Keratinocyte (primary cell): ENCODE data around the gene SLC7A6. TPM values are rescaled to one million over a fixed set of nuclear protein-coding genes. Genes with fewer than 3 reads are reported as not detected.
A peak's percentile ranks its signal among the peaks of the same experiment; 100 is the strongest.

Experiments
- DNase-seq: peaks from one replicate; pipeline ENCODE4 v3.0.0-alpha.2; 2011; ENCODE audit warnings: low read depth, missing footprints, low spot score
- FAIRE-seq: peaks from 2 replicates; lab custom pipeline; 2011; peaks lifted over from hg19 to GRCh38; lab: Jason Lieb, UNC
- H2AFZ ChIP-seq: 2 replicates; pipeline ENCODE4 v1.6.0; 2012; ENCODE audit warnings: low read length, control low read depth, inconsistent platforms; ENCODE audit not compliant: control insufficient read depth
- H3K27ac ChIP-seq: 2 replicates; pipeline ENCODE4 v1.5.1; 2011; ENCODE audit warnings: low read length; ENCODE audit not compliant: control insufficient read depth, insufficient read depth
- H3K27me3 ChIP-seq: 3 replicates; pipeline ENCODE4 v1.6.0; 2011; ENCODE audit warnings: low read length; ENCODE audit not compliant: control insufficient read depth, insufficient read depth; ENCODE audit errors: extremely low read depth
- H3K36me3 ChIP-seq, 2 experiments: 2 replicates in 1 of 2; 3 replicates in 1 of 2; pipeline ENCODE4 v1.5.1; 2011; ENCODE audit warnings: low read length in 2 of 2, mild to moderate bottlenecking in 1 of 2; ENCODE audit not compliant: control insufficient read depth in 2 of 2, insufficient read depth in 2 of 2; ENCODE audit errors: extremely low read depth in 1 of 2
- H3K4me1 ChIP-seq: 3 replicates; pipeline ENCODE4 v1.5.1; 2011; ENCODE audit warnings: low read length; ENCODE audit not compliant: control insufficient read depth, insufficient read depth; ENCODE audit errors: extremely low read depth
- H3K4me2 ChIP-seq: 3 replicates; pipeline ENCODE4 v1.6.0; 2011; ENCODE audit warnings: low read depth, low read length; ENCODE audit not compliant: control insufficient read depth, insufficient read depth; ENCODE audit errors: extremely low read depth
- H3K4me3 ChIP-seq, 3 experiments: fragments of 200-600 bp in 1 of 3; sonication (generic) in 1 of 3; 2 replicates in 2 of 3; 3 replicates in 1 of 3; pipeline ENCODE4 v1.5.1; 2011 to 2016; ENCODE audit warnings: low read length in 3 of 3, mild to moderate bottlenecking in 3 of 3, control low read depth in 2 of 3, inconsistent platforms in 1 of 3, low read depth in 1 of 3, mixed read lengths in 1 of 3, mixed run types in 1 of 3, moderate library complexity in 1 of 3; ENCODE audit not compliant: control insufficient read depth in 2 of 3, insufficient read depth in 2 of 3; ENCODE audit errors: extremely low read depth in 1 of 3
- H3K79me2 ChIP-seq: 2 replicates; pipeline ENCODE4 v1.6.0; 2012; ENCODE audit warnings: low read length; ENCODE audit not compliant: control insufficient read depth, insufficient read depth
- H3K9ac ChIP-seq: 3 replicates; pipeline ENCODE4 v1.6.0; 2011; ENCODE audit warnings: low read length; ENCODE audit not compliant: control insufficient read depth, insufficient read depth; ENCODE audit errors: extremely low read depth
- H3K9me1 ChIP-seq: 3 replicates; pipeline ENCODE4 v1.6.0; 2011; ENCODE audit warnings: low read length; ENCODE audit not compliant: control insufficient read depth, insufficient read depth; ENCODE audit errors: extremely low read depth
- H3K9me3 ChIP-seq: 2 replicates; pipeline ENCODE4 v1.5.1; 2012; ENCODE audit warnings: low read depth, low read length; ENCODE audit not compliant: control insufficient read depth
- H4K20me1 ChIP-seq: 3 replicates; pipeline ENCODE4 v1.6.0; 2011; ENCODE audit warnings: low read length; ENCODE audit not compliant: control insufficient read depth, insufficient read depth; ENCODE audit errors: extremely low read depth
- EZH2 ChIP-seq: IDR thresholded peaks from one replicate; pipeline ENCODE4 v1.6.1; 2012; ENCODE audit warnings: inconsistent platforms, mild to moderate bottlenecking, low read length, moderate library complexity
- dilution Hi-C: fragments of 300-500 bp; cut with MboI; formaldehyde crosslinking; loops from one replicate; pipeline ENCODE4 v1.7.0; 2020; ENCODE audit warnings: low sequenced_read_pairs; ENCODE audit not compliant: extremely low pct_ligation_motif_present
- polyA plus RNA-seq, 5 experiments: library from polyadenylated mRNA; depleted of rRNA in 3 of 5; stranded (reverse) in 3 of 5; stranded (forward) in 1 of 5; unstranded in 1 of 5; fragments of >200 nt; gene quantifications; 1 replicate in 1 of 5; 2 replicates in 3 of 5; 3 replicates in 1 of 5; pipeline versions ENCODE4 v1.2.1 to v1.2.3, GENCODE V29; 2011 to 2012; ENCODE audit warnings: missing spikeins in 2 of 5, low read depth in 1 of 5, low replicate concordance in 1 of 5
- TF ChIP-seq, protein P1 (sequence below), 3 experiments: IDR thresholded peaks in 1 of 3; conservative IDR thresholded peaks in 1 of 3; optimal IDR thresholded peaks in 1 of 3; 2 replicates in 2 of 3; 3 replicates in 1 of 3; pipeline versions ENCODE3 to v1.5.1; 2011; ENCODE audit warnings: low read length in 3 of 3, mild to moderate bottlenecking in 3 of 3, moderate library complexity in 2 of 3, control low read depth in 1 of 3, inconsistent platforms in 1 of 3; ENCODE audit not compliant: insufficient read depth in 2 of 3; ENCODE audit errors: extremely low read depth in 1 of 3

SLC7A6 gene
- polyA plus RNA-seq, 1 donor (not counting 4 experiments of a cell fraction or from before 2014, with no cell fraction given), result 43.4 TPM

DNA sequence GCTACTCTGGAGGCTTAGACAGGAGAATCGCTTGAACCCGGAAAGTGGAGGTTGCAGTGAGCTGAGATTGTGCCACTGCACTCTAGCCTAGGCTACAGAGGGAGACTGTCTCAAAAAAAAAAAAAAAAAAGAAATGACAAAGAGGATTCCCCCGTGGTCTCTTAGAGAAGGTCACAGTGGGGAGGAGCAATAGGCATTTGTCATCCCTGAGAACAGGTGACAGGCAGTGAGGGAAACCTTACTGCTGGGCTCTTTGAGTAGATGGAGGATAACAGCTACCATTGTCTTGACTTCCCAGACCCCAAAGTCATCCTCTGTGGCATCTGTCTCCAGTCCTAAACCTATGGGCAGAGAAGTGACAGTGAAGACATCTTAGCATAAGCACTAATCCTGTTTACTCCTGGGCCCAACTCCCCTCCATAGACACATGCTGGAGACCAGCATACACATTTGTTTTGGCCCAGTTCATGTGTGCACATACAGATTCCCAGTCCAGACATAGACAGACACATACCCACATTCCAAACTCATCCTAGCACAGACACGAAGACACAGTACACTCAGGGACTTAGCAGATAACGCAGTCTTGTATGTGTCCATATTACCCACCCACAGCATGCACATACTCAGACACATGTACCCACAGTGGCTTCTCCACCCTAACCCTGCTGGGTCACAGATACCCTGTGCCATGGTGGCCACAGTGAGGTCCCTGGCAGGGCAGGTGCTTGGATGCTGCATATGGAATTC, 31.1 kb upstream of the SLC7A6 start:
- H3K79me2 ChIP-seq, result peaks cover 35% of the 10 kb centered on the region
- H3K9me1 ChIP-seq, result peaks cover 3% of the 10 kb centered on the region
- peak overlapping the region; percentile 100 for H3K4me2 ChIP-seq
- dilution Hi-C loops, result no loop called here
- FAIRE-seq (no peak), DNase-seq (no peak)
- peak overlapping the region in 2 of 3 experiments; percentile 4 to 83 for H3K4me3 ChIP-seq
- H3K27me3 ChIP-seq, result no peaks in the 10 kb centered on the region
- H3K4me1 ChIP-seq, result peaks cover 29% of the 10 kb centered on the region
- peaks cover 31 to 60% of the 10 kb centered on the region in 2 experiments for H3K36me3 ChIP-seq
- H4K20me1 ChIP-seq, result peaks cover 23% of the 10 kb centered on the region
- H3K9ac ChIP-seq, result no peak overlapping the region
- no peaks in the 10 kb centered on the region for H3K9me3 ChIP-seq
- H2AFZ ChIP-seq, result no peak overlapping the region
- H3K27ac ChIP-seq, result no peak overlapping the region
- TF ChIP-seq, protein P1, sequence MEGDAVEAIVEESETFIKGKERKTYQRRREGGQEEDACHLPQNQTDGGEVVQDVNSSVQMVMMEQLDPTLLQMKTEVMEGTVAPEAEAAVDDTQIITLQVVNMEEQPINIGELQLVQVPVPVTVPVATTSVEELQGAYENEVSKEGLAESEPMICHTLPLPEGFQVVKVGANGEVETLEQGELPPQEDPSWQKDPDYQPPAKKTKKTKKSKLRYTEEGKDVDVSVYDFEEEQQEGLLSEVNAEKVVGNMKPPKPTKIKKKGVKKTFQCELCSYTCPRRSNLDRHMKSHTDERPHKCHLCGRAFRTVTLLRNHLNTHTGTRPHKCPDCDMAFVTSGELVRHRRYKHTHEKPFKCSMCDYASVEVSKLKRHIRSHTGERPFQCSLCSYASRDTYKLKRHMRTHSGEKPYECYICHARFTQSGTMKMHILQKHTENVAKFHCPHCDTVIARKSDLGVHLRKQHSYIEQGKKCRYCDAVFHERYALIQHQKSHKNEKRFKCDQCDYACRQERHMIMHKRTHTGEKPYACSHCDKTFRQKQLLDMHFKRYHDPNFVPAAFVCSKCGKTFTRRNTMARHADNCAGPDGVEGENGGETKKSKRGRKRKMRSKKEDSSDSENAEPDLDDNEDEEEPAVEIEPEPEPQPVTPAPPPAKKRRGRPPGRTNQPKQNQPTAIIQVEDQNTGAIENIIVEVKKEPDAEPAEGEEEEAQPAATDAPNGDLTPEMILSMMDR (optimal IDR thresholded peaks at IDR 0.05 in 1 of 3, IDR thresholded peaks at IDR 0.05 in 1 of 3, conservative IDR thresholded peaks at IDR 0.05 in 1 of 3; ENCODE audit: extremely low read depth in 1 of 3, insufficient read depth in 2 of 3, low read length in 3 of 3), result no peak
- no peak for TF ChIP-seq EZH2

DNA sequence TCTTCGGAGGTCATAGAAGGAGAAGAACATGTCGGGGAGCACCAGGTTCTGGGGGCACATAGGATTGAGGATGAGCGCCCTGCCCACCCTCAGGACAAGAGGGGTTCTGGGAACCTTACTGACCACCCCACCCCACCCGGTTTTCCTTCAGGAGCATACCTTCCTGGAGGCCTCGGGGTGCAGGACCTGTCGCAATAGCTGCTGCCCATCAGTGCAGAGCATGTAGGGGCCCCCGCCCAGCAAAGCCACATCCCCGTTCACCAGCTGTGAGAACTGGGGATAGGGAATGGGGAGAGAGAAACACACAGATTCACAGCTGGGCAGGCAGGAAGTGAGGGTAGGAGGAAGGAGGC, 30.5 kb upstream of the SLC7A6 start:
- FAIRE-seq (no peak), DNase-seq (no peak)
- H3K27me3 ChIP-seq, result no peaks in the 10 kb centered on the region
- H3K27ac ChIP-seq, result peak overlapping the region; percentile 93
- H4K20me1 ChIP-seq, result peaks cover 21% of the 10 kb centered on the region
- peak overlapping the region; percentile 100 for H3K4me2 ChIP-seq
- H3K9me3 ChIP-seq, result no peaks in the 10 kb centered on the region
- H3K4me1 ChIP-seq, result peaks cover 29% of the 10 kb centered on the region
- H3K4me3 ChIP-seq, result peak overlapping the region; percentile 64 to 85 (median 83)
- peaks cover 35% of the 10 kb centered on the region for H3K79me2 ChIP-seq
- H3K36me3 ChIP-seq, result peaks cover 30 to 54% of the 10 kb centered on the region in 2 experiments
- H2AFZ ChIP-seq, result no peak overlapping the region
- peaks cover 3% of the 10 kb centered on the region for H3K9me1 ChIP-seq
- dilution Hi-C loops, result no loop called here
- no peak for TF ChIP-seq EZH2
- TF ChIP-seq, protein P1 (optimal IDR thresholded peaks at IDR 0.05 in 1 of 3, IDR thresholded peaks at IDR 0.05 in 1 of 3, conservative IDR thresholded peaks at IDR 0.05 in 1 of 3; ENCODE audit: extremely low read depth in 1 of 3, insufficient read depth in 2 of 3, low read length in 3 of 3), result no peak
- peak overlapping the region; percentile 89 for H3K9ac ChIP-seq
